ENCODE measurements around the gene ZNF771.
"Not testable (repeated sequence)": the region's sequence is repeated elsewhere in the genome, so short reads cannot be mapped to it uniquely, and the experiment has no call there.

ZNF771 gene

DNA sequence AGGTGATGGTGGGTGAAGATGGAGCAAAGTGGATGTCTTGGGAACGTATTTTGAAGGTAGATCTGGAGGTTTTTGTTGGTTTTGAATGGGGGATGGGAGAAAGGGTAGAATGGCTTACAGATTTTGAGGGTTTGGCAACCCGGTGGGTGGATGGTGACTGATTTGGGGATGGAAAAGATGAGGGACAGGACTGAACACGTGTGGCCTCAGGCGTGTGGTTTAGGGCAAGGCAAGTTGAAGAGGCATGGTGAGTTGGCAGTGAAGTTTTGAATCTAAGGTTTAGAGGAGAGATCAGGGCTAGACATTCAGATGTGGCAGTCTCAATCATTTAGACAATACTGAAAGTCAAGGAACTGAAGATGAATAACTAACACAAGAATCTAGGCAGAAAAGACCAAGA is 27.4 kb downstream of the ZNF771 start:
- DNase-seq (ENCODE audit: low read depth): no peak

DNA sequence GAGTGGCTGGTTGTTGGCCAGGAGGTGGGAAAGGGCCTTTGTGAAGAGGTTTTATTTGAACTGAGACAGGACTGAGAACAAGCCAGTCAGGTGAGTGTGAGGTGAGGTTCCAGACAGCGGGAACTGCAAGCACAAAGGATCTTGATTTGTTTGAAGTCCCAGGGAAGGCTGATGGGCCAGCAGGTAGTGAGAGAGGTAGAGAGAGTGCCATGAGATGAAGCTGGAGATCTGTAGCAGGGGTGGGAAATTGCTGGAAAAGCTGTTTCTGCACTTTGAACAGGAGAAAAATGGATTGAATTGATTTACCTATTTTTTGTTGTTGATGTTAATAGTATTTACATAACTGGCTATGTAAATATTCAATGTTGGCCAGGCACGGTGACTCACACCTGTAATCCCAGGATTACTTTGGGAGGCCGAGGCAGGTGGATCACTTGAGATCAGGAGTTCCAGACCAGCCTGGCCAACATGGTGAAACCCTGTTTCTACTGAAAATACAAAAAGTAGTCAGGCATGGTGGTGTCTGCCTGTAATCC is 30.2 kb downstream of the ZNF771 start:
- DNase-seq (ENCODE audit: low read depth): no peak

DNA sequence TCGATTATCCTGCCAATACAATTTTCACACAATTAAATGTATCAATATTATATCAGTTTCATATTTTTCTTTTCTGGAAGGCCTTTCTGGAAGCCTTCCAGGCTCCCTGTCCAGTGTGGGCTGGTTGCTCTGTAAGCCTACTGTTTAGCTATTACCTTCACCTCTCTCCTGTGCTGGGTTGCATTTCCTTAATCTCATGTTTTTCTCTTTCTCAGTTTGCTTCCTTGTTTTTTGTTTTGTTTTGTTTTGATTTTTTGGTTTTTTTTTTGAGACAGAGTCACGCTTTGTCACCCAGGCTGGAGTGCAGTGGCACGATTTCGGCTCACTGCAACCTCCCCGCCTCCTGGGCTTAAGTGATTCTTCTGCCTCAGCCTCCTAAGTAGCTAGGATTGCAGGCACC is 31.4 kb downstream of the ZNF771 start:
- no peak for DNase-seq (ENCODE audit: low read depth)

DNA sequence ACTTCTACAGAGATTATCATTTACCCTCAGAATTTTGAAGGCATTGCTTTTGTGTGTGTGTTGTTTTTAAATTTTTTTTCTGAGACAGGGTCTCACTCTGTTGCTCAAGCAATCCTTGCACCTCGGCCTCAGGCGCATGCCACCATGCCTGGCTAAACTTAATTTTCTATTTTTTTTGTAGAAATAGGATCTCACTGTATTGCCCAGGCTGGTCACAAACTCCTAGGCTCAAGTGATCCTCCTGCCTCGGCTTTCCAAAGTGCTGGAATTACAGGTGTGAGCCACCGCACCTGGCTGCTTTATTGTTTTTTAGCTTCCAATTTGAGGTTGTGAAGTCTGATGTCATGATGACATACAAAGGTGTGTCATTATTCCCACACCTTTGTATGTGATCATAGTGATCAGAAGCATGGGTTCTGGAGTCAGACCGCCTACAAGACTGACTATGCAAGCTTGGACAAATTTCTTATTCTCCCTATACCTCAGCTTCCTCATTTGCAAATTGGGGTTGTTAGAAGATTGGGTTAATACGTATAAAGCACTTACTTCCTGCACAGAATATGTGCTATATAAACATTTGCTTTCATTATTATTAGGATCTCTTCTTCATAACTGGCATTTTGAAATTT is 32.4 kb downstream of the ZNF771 start:
- DNase-seq (ENCODE audit: low read depth): no peak

DNA sequence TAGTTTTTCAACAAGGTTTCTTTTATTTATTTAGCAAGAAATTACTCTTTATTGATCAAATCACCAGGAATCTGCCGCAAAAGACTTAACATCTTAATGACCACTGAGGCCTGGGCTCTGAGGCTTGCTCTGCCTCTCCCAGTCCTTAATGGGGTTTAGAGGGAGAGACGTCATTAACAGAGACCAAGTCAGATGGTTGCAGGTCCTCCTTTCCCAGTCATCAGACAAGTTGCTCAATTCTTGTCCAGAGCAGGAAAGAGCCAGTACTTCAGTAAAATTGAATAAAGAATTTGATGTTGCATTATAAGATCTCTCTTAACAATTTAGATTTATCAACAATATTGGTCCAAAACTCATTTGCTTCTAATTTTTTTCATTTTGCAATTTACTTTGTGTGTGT is 36.2 kb downstream of the ZNF771 start:
- no peak for DNase-seq (ENCODE audit: low read depth)

DNA sequence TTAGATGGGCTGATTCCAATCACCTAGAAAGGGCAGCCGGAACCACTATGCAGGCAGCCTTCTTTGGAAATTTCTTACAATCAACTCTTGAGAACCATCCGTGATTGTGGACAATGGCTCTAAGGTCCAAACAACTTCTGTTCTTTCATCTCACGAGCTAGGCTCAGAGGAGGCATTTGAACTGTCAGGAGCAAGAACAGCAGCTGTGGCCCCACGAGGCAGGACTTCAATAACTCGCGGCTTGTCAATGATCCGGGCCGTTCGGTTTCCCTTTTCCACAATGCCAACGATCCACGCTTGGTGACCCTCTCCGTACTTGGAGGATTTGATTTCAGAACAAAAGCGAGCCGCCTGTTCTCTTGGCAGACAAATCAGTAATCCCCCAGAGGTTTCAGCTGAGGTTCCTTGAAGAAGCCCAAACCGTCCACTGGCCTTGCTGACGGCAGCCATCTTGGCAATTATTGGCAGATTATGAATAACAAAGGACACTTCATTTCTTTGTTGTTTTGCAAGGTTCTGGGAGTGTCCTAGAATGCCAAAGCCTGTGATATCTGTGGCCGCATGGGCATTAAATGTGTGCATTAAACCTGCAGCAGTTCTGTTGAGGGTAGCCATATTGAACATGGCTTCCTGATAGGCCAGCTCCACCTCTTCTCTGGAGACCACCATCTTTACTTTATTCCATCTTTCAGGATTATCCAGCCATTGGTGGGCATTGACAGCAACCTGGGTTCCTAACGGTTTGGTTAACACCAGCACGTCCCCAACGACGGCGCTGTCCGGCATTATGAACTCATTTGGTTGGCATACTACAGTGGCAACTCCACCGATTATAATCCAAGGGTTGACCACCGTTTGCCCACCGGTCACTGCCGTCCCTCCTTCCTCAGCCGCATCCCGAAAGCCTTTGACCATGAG is 37.1 kb downstream of the ZNF771 start:
- no peak for DNase-seq (ENCODE audit: low read depth)

DNA sequence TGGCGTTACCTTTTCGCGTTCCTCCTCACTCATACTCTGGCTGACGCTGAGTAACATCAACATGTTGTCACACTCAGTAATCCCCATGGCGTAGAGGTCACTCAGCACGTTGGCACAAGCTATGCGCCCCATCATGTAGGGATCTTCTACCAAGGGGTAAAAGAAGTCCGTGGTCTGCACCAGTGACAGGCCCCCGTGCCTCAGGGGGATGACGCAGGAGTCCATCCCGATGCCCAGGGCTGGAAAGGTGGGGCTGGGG is 37.7 kb downstream of the ZNF771 start:
- DNase-seq (ENCODE audit: low read depth): no peak

DNA sequence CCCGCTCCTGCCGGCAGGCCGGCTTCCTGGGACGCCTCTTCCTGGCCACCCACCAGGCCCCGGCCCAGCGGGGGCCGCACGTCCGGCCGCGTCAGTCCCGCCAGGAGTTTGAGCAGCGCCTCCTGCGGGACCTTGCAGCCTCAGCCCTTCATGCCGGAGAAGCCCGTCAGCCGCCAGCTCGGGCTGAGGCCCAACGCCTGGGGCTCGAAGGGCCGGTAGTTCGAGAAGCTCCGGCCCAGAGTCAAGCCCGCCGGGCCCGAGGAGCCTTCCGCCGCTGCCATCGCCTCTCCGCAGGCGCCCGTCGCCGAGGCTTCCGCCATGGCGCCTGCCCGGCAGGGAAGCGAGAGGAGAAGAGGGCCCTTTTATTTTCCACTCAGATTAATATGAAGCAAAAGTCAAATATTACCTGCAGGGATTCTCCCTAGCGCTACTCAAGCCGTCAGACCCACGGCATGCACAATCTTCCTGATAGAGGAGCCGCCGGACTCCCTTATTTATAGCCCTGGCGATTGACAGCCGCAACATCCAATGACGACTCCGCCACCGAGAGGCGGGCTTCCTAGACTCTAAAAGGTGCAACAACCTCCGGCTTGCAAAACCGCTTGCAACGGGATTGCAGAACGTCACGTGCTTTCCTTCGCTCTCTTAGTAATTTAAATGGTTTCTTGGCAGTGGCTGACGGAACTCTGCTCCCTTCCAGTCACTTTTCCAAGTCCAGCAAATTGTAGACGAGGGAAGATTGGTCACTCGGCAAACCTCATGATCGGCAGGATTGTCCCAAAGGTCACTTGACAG is 38.2 kb downstream of the ZNF771 start, which contains the start of gene SEPHS2:
SEPHS2 (minus strand) TSS at position 467 of the 795 bp plus-strand sequence; CDS start at position 320, 147 bp downstream.
- DNase-seq (ENCODE audit: low read depth): peak; percentile 98

DNA sequence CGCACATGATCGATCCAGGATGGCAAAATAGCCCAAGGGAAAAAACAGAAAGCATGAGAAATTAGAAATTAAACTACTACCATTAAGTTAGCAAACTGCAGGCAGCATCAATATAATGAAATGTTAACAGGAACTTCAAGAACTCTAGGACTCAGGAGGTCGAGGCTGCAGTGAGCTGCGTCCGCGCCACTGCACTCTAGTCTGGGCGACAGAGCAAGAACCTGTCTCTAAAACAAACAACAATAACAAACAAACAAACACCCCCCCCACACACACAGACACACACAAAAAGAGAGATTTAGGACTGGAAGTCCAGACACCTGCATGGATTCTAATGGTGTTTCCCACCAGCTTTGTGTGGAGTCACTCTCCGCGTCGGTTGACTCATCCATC is 38.8 kb downstream of the ZNF771 start:
- DNase-seq (ENCODE audit: low read depth): no peak

DNA sequence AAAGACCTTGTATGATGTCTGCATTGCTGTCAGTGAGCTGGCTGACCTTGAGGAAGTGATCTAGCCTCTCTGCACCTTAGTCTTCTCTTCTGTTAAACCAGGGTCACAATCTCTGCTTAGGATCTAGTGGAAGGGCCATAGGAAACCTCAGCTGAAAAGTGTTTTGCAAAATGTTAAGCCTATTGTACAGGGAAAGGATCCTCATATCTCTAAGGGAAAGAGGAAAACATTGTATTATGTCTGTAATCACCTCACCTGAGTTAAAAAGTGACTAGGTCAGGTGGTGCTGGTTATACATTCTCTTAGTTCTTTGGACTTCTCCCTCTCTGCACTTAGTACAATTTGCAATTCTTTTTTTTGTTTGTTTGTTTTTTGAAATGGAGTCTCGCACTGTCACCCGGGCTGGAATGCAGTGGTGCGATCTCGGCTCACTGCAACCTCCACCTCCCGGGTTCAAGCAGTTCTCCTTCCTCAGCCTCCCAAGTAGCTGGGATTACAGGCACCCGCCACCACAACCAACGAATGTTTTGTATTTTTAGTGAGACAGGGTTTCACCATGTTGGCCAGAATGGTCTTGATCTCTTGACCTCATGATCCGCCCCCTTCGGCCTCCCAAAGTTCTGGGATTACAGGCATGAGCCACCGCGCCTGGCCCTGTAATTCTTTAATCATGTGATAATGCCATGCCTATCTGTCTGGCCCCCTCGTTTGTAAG is 40.3 kb downstream of the ZNF771 start:
- DNase-seq (ENCODE audit: low read depth): no peak

DNA sequence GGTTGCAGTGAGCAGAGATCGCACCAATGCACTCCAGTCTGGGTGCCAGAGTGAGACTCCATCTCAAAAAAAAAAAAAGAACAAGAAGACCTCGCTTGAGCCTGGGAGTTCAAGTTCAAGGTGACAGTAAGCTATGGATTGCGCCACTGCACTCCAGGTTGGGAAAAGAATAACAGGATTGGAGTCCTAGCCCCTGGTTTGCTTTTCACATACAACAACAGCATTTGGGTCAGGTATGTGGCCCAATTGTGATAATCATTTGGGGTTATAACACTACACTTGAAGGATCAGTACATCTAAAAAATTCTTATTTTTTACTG is 41.7 kb downstream of the ZNF771 start:
- no peak for DNase-seq (ENCODE audit: low read depth)

DNA sequence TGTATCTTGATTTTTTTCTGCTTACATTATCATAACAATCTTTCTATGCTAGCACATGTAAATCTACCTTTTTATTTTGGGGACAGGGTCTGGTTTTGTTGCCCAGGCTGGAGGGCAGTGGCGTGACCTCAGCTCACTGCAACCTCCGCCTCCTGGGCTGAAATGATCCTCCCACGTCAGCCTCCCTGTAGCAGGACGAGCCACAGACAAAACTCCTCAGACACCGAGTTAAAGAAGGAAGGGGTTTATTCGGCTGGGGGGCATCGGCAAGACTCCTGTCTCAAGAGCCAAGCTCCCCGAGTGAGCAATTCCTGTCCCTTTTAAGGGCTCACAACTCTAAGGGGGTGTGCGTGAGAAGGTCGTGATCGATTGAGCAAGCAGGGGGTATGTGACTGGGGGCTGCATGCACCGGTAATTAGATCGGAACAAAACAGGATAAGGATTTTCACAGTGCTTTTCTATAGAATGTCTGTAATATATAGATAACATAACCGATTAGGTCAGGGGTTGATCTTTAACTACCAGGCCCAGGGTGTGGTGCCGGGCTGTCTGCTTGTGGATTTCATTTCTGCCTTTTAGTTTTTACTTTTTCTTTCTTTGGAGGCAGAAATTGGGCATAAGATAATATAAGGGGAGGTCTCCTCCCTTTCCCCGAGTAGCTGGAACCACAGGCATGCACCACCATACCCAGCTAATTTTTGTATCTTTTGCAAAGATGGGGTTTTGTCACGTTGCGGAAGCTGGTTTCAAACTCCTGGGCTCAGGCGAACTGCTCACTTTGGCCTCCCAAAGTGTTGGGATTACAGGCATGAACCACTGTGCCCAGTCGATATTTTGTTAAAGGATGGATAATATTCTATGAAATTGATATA is 45.5 kb downstream of the ZNF771 start:
- DNase-seq (ENCODE audit: low read depth): not testable (repeated sequence)

DNA sequence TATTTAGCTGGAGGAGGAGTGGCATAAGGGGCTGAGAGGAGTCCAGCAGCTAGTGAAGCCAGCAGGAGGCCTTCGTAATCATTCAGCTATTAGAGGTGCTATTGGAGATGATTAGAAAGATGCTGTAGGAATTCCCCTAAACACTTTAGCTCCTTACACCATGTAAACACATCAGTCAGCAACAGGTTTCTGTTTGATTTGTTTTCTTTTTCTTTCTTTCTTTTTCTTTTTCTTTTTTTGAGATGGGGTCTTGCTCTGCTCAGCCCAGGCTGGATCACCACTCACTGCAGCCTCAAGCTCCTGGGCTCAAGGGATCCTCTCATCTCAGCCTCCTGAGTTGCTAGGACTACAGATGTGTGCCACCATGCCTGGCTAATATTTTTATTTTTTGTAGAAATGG is 48.9 kb downstream of the ZNF771 start:
- no peak for DNase-seq (ENCODE audit: low read depth)

DNA sequence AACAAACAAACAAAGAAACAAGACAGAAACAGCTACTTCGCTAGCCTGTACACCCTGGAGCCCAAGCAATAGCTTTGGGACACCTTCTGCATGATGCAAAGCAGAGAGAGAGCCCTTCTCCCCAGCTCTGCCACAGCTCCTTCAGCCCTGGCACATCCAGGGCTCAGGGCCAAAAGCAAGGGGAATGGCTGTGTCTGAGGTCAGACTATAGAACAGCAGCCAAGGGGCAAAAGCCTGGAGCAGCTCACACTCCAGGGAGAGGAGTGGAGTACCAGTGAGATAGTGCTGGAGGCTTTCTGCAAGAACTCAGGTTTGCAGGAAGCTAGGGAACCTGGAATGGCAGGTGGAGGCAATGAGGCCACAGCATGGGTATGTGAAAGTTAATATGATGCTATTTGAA is 49.9 kb downstream of the ZNF771 start:
- no peak for DNase-seq (ENCODE audit: low read depth)

DNA sequence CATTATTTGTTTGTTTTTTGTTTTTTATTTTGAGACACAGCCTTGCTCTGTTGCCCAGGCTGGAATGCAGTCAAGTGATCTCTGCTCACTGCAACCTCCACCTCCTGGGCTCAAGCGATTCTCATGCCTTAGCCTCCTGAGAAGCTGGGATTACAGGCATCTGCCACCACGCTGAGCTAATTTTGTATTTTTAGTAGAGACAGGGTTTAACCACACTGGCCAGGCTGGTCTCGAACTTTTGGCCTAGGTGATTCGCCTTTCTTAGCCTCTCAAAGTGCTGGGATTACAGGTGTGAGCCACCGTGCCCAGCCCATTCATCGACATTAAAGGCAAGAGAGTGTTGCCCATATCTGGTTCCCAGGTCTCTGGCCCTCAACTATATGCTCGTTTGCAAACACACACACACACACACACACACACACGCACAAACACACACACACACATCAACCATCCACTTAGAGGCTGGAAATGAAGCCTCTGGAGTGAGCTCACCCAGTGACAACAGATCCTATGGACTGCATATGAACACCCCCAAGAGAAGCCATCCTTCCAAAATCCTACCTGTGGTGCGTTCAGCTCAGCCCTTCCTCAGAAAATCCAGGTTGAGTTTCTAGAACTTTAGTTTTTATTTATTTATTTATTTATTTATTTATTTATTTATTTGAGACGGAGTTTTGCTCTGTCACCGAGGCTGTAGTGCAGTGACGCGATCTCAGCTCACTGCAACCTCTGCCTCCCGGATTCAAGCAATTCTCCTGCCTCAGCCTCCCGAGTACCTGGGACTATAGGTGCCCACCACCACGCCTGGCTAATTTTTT is 50.5 kb downstream of the ZNF771 start:
- no peak for DNase-seq (ENCODE audit: low read depth)

DNA sequence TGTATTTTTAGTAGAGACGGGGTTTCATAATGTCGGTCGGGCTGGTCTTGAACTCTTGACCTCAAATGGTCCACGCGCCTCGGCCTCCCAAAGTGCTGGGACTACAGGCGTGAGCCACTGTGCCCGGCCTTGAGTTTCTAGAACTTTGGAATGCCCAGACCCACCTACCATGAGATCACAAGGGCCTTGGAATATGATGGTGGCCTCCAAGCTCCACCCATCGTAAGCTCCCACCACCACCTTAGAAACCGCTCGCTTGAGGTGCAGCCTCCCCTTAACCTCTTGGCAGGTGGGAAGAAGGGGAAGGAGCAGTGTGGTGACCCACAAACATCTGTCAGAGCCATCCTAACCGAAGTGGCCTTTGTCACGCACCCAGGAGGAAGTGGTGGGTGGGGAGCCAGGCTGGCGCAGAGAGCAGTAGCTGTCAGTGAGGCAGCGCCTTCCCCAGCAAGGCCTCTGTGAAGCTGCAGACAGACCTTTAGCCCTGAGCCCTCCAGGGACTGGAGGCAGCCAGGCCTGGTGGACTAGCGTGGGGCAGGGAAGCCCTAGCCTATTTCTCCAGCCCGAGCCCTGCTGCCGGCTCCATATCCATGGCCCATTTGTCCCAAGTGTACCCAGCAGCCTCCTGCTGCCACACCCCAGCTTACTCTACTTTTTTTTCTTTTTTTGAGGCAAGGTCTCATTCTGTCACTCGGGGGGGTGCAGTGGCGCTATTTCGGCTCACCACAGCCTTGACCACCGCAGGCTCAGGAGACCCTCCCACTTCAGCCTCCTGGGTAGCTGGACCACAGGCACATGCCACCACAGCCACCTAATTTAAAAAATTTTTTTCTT is 51.4 kb downstream of the ZNF771 start:
- no peak for DNase-seq (ENCODE audit: low read depth)

DNA sequence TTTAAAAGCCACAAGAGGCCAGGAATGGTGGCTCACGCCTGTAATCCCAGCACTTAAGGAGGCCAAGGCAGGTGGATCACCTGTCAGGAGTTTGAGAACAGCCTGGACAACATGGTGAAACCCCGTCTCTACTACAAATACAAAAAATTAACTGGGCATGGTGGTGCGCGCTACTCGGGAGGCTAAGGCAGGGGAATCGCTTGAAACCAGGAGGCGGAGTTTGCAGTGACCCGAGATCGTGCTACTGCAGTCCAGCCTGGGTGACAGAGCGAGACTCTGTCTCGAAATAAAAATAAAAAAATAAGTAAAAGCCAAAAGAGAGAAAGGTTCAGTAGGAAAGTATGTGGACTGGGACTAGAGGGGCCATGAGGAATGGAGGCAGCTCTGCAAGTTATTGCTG is 52.0 kb downstream of the ZNF771 start:
- no peak for DNase-seq (ENCODE audit: low read depth)

DNA sequence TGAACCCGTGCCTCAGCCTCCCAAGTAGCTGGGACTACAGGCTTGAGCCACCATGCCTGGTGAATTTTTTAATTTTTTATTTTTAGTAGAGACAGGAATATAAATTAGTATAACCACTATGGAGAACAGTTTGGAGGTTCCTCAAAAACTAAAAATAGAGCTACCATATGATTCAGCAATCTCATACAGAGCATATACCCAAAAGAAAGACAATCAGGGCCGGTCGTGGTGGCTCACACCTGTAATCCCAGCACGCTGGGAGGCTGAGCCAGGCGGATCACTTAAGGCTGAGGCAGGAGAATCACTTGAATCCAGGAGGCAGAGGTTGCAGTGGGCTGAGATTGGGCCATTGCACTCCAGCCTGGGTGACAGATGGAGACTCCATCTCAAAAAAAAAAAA is 54.0 kb downstream of the ZNF771 start:
- not testable (repeated sequence) for DNase-seq (ENCODE audit: low read depth)

DNA sequence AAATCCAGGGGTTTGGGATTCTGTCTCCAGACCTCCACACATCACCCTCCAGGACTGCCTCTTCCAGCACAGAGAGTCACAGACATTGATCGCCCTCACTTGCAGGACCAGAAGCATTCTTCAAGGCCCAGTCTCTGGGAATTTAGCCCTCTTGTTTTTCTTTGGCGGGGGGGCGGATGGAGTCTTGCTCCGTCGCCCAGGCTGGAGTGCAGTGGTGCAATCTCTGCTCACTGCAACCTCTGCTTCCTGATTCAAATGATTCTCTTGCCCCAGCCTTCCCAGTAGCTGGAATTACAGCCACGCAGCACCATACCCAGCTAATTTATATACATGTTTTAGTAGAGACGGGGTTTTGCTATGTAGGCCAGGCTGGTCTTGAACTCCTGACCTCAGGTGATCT is 56.7 kb downstream of the ZNF771 start:
- no peak for DNase-seq (ENCODE audit: low read depth)
